OCI-LY1 (cell line): ENCODE data around the gene RABGEF1.

ENCODE experiments used
- H2AFZ ChIP-seq: fragments of 200-600 bp; sonication (generic), shearing (Covaris generic); 2 replicates; pipeline ENCODE4 v1.6.0; 2014; ENCODE audit warnings: antibody characterized with exemption, mild to moderate bottlenecking, low read length
- H3F3A ChIP-seq: fragments of 200-600 bp; sonication (generic), shearing (Covaris generic); 2 replicates; pipeline ENCODE4 v1.6.0; 2014; ENCODE audit warnings: mild to moderate bottlenecking, antibody characterized with exemption, low read length, moderate library complexity; ENCODE audit not compliant: insufficient read depth
- H3K27ac ChIP-seq: fragments of 200-600 bp; sonication (generic); 2 replicates; pipeline ENCODE4 v1.5.1; 2014; ENCODE audit warnings: low read length, mixed run types, mild to moderate bottlenecking, low read depth; ENCODE audit not compliant: poor library complexity, severe bottlenecking
- H3K27me3 ChIP-seq: fragments of 200-600 bp; sonication (generic); 2 replicates; pipeline ENCODE4 v1.6.0; 2014; ENCODE audit warnings: antibody characterized with exemption, mild to moderate bottlenecking, low read length, moderate library complexity; ENCODE audit not compliant: insufficient read depth
- H3K36me3 ChIP-seq: fragments of 200-600 bp; sonication (generic); 2 replicates; pipeline ENCODE4 v1.6.1; 2014; ENCODE audit warnings: mild to moderate bottlenecking, antibody characterized with exemption, low read length, moderate library complexity, mixed read lengths; ENCODE audit not compliant: insufficient read depth
- H3K4me1 ChIP-seq: fragments of 200-600 bp; sonication (generic); 2 replicates; pipeline ENCODE4 v1.5.1; 2014; ENCODE audit warnings: mild to moderate bottlenecking, low read length, moderate library complexity; ENCODE audit not compliant: insufficient read depth, severe bottlenecking
- H3K4me2 ChIP-seq: fragments of 200-600 bp; sonication (generic), shearing (Covaris generic); 2 replicates; pipeline ENCODE4 v1.6.1; 2014; ENCODE audit warnings: low read length
- H3K4me3 ChIP-seq: fragments of 200-600 bp; sonication (generic); 2 replicates; pipeline ENCODE4 v1.5.1; 2014; ENCODE audit warnings: low read length, low read depth, mild to moderate bottlenecking, mixed read lengths; ENCODE audit not compliant: poor library complexity, severe bottlenecking
- H3K79me2 ChIP-seq: fragments of 200-600 bp; shearing (Covaris generic); 2 replicates; pipeline ENCODE4 v1.6.1; 2016; ENCODE audit warnings: mixed run types, low read length, mixed read lengths; ENCODE audit not compliant: insufficient read depth
- H3K9ac ChIP-seq: fragments of 200-600 bp; sonication (generic), shearing (Covaris generic); 2 replicates; pipeline ENCODE4 v1.6.1; 2014; ENCODE audit warnings: mild to moderate bottlenecking, low read length, mixed read lengths
- H3K9me2 ChIP-seq: fragments of 200-600 bp; sonication (generic), shearing (Covaris generic); 2 replicates; pipeline ENCODE4 v1.6.1; 2014; ENCODE audit warnings: low read depth, mild to moderate bottlenecking, low read length, mixed read lengths
- H3K9me3 ChIP-seq: fragments of 200-600 bp; shearing (Covaris generic); 2 replicates; pipeline ENCODE4 v1.6.1; 2014; ENCODE audit warnings: low read length, mixed read lengths
- H4K20me1 ChIP-seq: fragments of 200-600 bp; sonication (generic), shearing (Covaris generic); 2 replicates; pipeline ENCODE4 v1.6.0; 2016; ENCODE audit warnings: mild to moderate bottlenecking, low read length; ENCODE audit not compliant: insufficient read depth
- EZH2 ChIP-seq: fragments of 200-600 bp; sonication (generic), shearing (Covaris generic); IDR thresholded peaks from 2 replicates; pipeline ENCODE4 v1.8.0; 2017; ENCODE audit warnings: borderline replicate concordance, mixed run types, mild to moderate bottlenecking, antibody characterized with exemption, low read length, moderate library complexity, mixed read lengths
- TF ChIP-seq, protein P1 (sequence below): fragments of 200-600 bp; sonication (generic), shearing (Covaris generic); IDR thresholded peaks from 2 replicates; pipeline ENCODE4 v1.5.1; 2017; ENCODE audit warnings: mild to moderate bottlenecking, antibody characterized with exemption, low read length, moderate library complexity, mixed read lengths

The RABGEF1 gene

DNA sequence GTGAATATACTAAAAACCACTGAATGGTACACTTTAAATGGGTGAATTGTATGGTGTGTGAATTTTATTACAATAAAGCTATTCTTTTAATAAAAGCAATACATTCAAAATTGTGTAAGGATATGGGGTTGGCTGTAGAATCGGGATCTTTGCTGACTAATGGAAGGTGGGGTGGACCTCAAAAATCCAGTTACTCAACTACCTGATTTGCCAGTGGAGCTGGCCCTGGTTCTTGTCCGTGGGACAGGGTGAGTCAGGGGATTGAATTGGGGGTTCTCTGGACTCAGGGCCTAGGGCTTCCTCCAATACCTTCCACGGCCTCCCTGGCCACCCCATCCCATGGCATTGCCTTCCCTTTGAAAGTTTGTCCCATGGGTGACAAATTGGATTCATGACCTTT, 13.5 kb upstream of the RABGEF1 start:
- Histone ChIP-seq H3K9me2 (no peaks in the 10 kb centered on the region), H3K4me3 (no peak overlapping the region), H3K9ac (no peak overlapping the region), H3K36me3 (peaks cover 15% of the 10 kb centered on the region), H2AFZ (no peak overlapping the region), H3K79me2 (no peaks in the 10 kb centered on the region), H3K4me1 (no peaks in the 10 kb centered on the region), H3K4me2 (no peak overlapping the region), H3K9me3 (0 out of 2 replicates have a peak, but pooled peaks cover 11% of the 10 kb centered on the region), H4K20me1 (no peaks in the 10 kb centered on the region), H3K27ac (no peak overlapping the region), H3K27me3 (no peaks in the 10 kb centered on the region), H3F3A (no peaks in the 10 kb centered on the region)
- no peak for TF ChIP-seq EZH2
- TF ChIP-seq, protein P1, sequence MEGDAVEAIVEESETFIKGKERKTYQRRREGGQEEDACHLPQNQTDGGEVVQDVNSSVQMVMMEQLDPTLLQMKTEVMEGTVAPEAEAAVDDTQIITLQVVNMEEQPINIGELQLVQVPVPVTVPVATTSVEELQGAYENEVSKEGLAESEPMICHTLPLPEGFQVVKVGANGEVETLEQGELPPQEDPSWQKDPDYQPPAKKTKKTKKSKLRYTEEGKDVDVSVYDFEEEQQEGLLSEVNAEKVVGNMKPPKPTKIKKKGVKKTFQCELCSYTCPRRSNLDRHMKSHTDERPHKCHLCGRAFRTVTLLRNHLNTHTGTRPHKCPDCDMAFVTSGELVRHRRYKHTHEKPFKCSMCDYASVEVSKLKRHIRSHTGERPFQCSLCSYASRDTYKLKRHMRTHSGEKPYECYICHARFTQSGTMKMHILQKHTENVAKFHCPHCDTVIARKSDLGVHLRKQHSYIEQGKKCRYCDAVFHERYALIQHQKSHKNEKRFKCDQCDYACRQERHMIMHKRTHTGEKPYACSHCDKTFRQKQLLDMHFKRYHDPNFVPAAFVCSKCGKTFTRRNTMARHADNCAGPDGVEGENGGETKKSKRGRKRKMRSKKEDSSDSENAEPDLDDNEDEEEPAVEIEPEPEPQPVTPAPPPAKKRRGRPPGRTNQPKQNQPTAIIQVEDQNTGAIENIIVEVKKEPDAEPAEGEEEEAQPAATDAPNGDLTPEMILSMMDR: no peak

DNA sequence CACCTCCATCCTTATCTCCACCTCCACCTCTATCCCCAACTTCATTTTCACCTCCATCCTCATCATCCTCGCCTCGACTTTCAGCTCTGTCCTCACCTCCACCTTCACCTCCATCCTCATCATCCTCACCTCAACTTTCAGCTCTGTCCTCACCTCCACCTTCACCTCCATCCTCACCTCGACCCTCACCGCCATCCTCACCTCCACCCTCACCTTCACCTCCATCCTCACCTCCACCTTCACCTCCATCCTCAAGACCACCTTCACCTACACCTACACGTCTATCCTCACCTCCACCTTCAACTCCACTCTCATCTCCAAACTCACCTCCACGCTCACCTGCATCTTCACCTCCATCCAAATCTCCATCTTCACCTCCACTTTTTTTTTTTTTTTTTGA, 12.0 kb upstream of the RABGEF1 start:
- no peaks in the 10 kb centered on the region for H4K20me1 ChIP-seq
- no peaks in the 10 kb centered on the region for H3F3A ChIP-seq
- no peaks in the 10 kb centered on the region for H3K4me1 ChIP-seq
- H3K79me2 ChIP-seq: no peaks in the 10 kb centered on the region
- no peaks in the 10 kb centered on the region for H3K27me3 ChIP-seq
- H3K4me3 ChIP-seq: no peak overlapping the region
- H3K9ac ChIP-seq: no peak overlapping the region
- H3K27ac ChIP-seq: no peak overlapping the region
- 0 out of 2 replicates have a peak, but pooled peaks cover 8% of the 10 kb centered on the region for H3K9me3 ChIP-seq
- TF ChIP-seq EZH2: no peak
- TF ChIP-seq, protein P1: no peak
- no peaks in the 10 kb centered on the region for H3K9me2 ChIP-seq
- peaks cover 15% of the 10 kb centered on the region for H3K36me3 ChIP-seq
- H3K4me2 ChIP-seq: no peak overlapping the region
- H2AFZ ChIP-seq: no peak overlapping the region

DNA sequence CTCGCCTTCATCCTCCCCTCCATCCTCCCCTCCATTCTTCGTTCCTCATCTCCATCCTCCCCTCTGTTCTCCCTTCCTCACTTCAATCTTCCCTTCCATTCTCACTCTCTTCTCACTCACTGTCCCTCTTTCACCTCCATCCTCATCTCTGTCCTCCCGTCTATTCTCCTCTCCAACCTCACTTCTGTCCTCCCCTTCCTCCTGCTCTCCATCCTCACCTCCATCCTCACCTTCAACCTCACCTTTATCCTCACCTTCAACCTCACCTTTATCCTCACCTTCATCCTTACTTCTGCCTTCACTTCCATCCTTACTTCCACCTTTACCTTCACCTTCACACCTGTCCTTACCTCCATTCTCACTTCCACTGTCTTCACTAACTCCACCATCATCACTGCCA, 11.3 kb upstream of the RABGEF1 start:
- Histone ChIP-seq H3K9me2 (no peaks in the 10 kb centered on the region), H3K36me3 (peaks cover 15% of the 10 kb centered on the region), H3K27me3 (no peaks in the 10 kb centered on the region), H4K20me1 (no peaks in the 10 kb centered on the region), H3K9ac (no peak overlapping the region), H2AFZ (no peak overlapping the region), H3K4me3 (no peak overlapping the region), H3K27ac (no peak overlapping the region), H3K9me3 (0 out of 2 replicates have a peak, but pooled peaks cover 8% of the 10 kb centered on the region), H3K4me1 (no peaks in the 10 kb centered on the region), H3K79me2 (no peaks in the 10 kb centered on the region), H3F3A (no peaks in the 10 kb centered on the region), H3K4me2 (no peak overlapping the region)
- TF ChIP-seq, protein P1: no peak
